Measurements from ENCODE around the gene ROBO1.

DNA sequence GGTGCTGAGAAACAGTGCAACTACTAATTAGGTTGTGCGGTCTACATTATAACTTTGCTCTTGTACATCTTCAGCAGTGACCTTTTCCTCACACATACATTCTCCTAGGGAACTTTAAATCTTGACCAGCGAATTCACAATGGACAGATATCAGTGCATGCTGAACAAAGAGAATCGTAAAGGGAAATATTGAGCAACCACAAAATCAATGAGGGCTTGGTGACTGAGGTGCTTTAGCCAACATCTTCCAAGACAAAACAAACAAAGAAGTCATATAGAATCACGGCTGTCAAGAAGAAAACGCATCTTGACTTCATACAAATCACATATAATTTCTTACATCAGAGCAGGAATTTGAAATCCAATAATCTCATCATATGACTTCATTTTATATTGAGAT, 1022.0 kb downstream of the ROBO1 start:
- TF ChIP-seq, protein P1, sequence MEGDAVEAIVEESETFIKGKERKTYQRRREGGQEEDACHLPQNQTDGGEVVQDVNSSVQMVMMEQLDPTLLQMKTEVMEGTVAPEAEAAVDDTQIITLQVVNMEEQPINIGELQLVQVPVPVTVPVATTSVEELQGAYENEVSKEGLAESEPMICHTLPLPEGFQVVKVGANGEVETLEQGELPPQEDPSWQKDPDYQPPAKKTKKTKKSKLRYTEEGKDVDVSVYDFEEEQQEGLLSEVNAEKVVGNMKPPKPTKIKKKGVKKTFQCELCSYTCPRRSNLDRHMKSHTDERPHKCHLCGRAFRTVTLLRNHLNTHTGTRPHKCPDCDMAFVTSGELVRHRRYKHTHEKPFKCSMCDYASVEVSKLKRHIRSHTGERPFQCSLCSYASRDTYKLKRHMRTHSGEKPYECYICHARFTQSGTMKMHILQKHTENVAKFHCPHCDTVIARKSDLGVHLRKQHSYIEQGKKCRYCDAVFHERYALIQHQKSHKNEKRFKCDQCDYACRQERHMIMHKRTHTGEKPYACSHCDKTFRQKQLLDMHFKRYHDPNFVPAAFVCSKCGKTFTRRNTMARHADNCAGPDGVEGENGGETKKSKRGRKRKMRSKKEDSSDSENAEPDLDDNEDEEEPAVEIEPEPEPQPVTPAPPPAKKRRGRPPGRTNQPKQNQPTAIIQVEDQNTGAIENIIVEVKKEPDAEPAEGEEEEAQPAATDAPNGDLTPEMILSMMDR (IDR thresholded peaks at IDR 0.05), result no peak
- no peak for TF ChIP-seq POLR2A (IDR thresholded peaks at IDR 0.05)

Measured in thyroid gland (tissue), 4 donors.